Measurements from ENCODE around the gene OXSM.
A peak's percentile ranks its signal among the peaks of the same experiment; 100 is the strongest.

The OXSM gene

DNA sequence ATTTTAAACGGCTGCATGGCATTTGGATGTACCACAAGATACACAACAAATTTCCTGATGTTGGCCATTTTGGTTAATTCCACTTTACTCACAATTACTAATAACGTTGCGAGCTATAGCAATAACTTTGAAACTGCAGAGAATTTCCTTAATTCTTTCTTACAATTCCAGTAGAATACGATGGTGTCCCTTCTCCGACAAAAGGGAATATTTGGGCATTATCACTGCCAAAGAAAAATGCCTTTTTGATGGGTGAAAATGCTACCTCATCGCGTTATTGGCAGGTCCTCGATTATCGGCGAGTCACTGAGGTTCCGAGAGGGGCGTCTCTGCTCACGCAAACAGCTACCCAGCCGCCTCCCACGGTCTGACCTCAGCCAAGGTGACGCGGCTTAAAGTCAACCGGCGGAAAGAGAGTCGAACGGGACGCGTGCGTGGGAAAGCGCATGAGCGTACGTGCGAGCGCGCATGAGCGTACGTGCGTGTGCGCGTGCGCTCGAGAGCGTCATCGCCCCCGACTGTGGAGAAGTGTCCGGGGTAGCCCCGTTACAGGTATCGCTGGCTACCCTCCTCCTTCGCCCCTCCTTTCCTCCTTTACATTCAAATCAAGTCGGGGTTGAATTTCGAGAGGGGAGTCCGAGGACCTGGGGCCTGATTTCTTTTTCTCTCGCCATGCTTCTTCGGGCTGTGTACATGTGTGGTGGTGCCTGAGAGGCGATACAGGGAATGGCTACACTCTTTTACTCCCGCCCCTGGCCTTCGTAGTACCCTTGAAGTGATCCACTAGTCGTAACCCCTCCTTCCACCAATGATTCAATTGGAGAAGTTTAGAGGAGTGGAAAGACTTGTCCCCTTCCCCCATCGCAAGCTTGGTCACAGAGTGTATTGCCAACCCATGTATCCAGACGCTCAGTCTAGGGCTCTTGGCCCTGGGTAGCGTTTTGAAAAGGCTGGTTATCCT lies at the start of gene OXSM:
OXSM (plus strand) TSS at position 495 of the 961 bp plus-strand sequence. CDS start 931 bp downstream, outside the sequence.
- peak; percentile 77 to 90 (median 87) for DNase-seq (ENCODE audit: low read depth in 3 of 3)

DNA sequence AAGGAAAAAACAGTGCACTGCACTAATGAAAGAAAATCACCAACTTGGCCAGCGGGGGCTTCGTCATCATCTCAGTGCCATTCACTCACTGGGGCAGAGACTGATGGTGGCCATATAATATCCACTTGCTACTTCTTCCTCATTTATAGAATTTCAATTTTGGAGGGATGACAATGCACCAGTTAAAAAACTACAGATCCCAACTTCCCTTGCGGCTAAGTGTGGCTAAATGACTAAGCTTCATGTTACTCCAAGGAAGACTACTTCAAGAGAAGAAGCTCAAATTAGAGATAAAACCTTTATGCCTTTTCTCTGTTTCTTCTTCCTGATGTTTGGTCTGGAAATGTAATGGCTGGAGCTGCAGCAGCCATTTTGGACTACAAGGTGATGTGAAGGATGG lies 45.4 kb upstream of the OXSM start:
- no peak for DNase-seq (ENCODE audit: low read depth in 3 of 3)

DNA sequence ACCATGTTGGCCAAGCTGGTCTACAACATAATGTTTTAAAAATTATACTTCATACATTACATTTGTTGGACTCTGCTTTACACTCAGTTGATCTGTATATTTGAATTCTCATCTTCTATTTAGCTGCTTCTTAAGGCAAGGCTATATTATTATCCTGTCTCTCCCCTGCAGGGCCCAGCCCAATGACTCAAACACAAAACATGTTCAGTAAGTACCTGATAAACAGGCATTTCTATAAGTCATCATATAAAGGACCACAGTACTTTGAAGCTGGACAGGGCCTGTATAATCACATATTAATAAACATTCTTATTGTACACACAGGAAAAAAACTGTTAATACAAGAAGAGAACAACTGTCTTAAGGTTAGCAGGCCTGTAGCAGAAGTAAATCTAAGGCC lies 42.9 kb upstream of the OXSM start:
- no peak for DNase-seq (ENCODE audit: low read depth in 3 of 3)

DNA sequence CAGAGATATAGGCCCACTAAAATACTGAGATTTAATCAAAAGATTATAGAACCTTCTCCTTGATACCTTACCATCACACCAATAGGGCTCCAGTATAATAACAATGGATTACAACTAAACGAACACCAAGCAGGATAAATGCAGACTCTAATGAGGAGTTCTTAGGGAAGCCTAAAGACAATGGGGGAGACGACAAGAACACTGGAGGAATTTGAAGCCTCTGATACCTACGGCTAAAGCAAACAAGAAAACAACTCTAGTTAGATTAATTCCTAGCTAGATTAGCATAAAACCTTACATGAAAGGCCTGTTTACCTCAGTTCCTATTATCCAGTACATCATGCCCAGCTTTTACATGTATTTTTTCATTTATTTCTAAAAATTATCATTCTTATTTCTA lies 41.7 kb upstream of the OXSM start:
- DNase-seq (ENCODE audit: low read depth in 3 of 3): no peak

DNA sequence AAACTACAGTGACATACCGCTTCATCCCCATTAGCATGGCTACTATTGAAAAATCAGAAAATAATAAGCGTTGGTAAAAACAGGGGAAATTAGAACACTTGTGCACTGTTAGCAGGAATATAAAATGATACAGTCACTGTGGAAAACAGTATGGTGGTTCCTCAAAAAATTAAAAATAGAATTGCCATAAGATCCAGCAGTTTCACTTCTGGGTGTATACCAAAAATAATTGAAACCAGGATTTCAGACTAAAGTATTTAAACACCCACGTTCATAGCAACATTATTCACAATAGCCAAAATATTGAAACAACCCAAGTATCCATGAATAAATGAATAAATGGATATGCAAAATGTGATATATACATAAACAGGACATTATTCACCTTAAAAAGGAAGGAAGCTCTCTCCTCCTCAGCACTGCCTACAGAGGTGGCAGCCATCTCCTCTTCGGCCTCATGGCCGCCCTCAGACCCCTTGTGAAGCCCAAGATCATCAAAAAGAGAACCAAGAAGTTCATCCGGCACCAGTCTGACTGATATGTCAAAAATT lies 40.8 kb upstream of the OXSM start:
- no peak for DNase-seq (ENCODE audit: low read depth in 3 of 3)

DNA sequence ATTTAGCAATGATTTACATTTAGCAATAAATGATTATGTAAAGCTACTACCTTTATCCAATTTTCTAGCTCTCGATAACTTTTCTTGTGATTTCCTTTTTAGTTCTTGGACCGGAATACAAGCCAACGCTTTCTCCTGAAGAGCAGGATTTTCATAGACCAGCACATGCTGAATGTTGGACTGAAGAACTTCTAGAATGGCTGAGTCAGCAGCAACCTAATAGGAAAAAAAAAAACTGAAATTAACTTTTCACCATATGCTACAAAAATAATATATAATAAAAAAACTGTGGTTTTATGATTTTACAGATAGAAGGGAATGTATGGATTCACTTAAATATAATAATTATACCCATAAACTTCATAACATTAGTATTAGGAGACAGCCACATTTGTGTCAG lies 38.8 kb upstream of the OXSM start:
- no peak for DNase-seq (ENCODE audit: low read depth in 3 of 3)

DNA sequence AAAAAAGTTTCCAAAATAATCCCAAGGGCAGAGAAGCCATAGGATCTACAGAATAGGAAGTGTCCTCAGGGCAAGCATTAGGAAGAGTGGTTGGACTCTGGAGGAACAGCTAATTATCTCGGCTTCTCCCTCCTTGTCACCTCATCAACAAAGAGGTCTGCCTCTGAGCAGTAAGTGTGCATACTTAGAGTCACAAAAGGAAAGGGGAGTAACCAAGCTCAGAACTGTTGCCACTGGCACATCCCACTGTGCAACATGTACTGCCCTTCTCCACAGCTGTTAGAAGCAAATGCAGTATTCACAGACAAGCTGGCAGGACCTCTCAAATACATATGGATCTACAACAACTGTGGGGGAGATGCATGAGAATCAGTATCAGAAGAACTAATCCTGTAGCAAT lies 38.2 kb upstream of the OXSM start:
- DNase-seq (ENCODE audit: low read depth in 3 of 3): no peak

DNA sequence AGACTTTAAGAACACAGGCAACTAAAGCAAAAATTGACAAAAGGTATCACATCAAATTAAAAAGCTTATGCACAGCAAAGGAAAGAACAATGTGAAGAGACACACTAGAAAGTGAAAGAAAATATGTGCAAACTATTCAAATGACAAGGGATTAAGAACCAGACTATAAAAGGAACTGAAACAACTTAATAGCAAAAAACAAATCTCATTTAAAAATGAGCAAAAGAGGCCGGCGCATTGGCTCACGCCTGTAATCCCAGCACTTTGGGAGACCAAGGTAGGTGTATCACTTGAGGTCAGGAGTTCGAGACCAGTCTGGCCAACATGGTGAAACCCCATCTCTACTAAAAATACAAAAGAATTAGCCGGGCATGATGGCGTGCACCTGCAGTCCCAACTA lies 21.0 kb upstream of the OXSM start:
- DNase-seq (ENCODE audit: low read depth in 3 of 3): no peak

DNA sequence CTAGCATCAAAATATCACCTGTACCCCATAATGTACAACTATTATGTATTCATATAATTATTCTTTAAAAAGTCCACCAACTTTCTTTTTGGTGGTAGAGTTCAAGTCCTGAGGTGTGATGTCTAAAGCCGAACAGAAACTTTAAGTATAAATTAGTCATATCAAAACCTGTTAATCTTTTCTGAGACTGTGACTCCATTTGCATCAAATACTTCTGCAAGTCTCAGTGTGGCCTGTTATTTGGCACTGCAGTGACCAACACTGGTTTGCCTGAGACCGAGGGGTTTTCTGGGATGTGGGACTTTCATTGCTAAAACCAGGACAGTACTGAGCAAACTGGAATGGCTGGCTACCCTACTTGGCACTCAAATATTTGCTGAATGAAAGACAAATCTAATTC lies 14.0 kb upstream of the OXSM start:
- DNase-seq (ENCODE audit: low read depth in 3 of 3): no peak

DNA sequence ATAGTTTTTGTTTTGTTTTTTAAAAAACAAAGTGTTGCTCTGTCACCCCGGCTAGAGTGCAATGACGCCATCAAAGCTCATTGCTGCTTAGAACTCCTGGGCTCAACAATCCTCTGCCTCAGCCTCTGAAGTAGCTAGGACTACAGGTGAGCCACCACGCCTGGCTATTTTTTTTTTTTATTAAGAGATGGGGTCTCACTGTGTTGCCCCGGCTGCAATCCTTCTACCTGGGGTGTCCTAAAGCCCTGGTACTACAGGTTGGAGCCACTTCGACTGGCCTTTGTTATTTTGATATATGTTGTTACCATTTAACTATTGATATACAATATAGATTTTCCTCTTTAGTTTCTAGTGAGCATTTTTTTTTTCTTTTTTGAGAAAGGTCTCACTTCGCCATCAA lies 9.3 kb upstream of the OXSM start:
- DNase-seq (ENCODE audit: low read depth in 3 of 3): no peak

DNA sequence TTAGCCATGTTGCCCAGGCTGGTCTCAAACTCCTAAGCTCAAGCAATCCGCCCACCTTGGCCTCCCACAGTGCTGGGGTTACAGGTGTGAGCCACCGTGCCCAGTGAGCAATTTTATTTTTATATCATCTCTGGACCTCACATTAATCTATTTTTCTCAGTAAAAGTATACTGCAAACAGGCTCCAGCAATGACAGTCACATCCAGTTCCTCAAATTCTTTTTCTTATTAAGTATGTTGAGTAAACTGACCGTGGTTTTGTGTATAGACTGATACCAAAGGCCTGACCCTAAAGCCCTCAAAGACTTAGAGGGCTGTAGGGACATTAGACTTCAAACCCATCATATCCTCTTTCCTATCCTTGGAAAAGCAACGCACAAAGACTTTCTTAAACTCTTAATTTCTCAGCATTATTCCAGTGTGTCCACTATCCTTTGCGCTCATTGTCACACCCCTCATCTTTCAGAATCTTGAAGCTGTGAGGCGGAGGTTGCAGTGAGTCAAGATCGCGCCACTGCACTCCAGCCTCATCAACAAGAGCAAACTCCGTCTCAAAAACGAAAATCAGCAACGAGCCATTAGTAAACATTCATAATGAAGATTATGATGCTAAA lies 8.6 kb upstream of the OXSM start:
- DNase-seq (ENCODE audit: low read depth in 3 of 3): no peak

DNA sequence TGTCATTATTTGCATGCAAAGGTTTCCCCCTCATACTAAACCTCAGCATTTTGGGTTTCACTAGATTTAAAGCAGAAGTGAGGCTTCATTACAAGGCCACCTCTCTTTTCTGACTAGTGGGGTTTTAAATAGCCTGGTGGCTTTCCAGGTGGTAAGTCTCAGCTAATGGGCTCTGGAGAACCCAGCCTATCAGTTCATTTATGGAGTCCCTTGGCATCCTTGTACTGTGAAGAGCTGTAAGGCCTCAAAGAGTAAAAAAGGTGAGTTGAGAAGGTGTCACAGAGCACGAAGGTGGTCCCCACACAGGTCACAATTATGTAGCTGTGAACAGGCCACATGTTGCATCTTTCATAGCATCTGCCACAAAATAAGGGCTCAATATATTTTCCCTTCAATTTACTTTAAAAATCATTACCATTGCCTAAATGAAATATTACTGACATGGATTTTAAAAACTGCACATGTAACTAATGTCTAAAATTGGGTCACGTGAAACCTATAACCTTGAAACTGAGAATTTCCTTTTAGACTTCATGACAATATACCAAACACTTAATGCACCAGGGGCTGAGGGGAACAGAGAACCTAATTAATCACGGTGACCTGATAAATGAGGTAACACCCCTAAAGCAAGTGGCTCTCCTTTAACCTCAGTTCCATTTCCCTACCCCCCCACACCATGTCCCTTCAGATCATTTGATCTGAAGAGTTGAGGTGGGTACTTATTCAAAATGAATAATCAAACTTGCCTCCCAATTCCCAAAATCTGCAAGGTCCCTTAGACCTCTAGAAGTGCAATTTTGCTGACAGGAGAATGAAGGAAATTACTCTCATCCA lies 7.9 kb upstream of the OXSM start:
- DNase-seq (ENCODE audit: low read depth in 3 of 3): no peak

DNA sequence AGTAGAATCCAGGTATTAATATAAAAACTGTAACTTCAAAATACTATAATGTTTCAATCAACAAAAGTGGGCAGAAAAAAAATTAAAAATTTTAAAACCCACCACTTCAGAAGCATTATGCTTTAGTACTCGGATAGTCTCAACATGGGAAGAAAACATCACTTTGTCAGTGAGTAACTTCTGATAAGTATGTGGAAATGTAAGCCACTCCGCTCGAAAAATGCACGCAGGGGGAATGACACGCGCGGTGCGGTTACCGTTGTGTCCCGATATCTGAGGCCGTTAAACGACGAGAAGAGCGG lies 7.3 kb upstream of the OXSM start:
- DNase-seq (ENCODE audit: low read depth in 3 of 3): no peak

DNA sequence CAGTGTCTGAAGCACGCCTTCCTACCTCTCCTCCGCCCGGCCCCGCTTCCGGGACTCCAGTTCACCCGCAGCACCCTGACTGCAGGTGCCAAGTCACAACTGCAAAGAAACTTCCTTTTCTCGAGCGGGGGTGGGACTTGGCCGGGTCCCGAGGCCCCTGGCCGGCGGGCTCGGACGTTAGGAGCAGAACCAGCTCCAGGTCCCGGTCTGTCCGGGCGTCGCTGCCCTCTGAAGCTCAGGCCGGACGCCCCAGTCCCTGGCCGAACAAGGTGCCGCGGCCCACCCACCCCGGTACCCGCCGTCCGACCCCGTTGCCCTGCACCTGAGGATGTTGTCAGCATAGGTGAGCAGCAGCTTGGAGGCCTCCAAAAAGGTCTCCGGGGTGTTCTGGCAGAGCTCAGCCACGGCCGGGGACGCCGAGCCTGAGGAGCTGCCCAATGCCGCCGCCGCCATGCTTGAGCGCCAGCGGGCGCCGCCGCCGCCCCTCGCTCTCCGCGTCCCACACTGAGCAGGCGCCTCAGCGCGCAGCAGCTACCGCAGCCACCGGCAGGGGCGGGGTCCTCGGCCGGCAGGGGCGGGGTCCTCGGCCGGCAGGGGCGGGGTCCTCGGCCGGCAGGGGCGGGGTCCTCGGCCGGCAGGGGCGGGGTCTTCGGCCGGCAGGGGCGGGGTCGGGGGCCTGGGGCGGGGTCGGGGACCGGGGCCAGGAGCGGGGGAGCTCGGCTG lies 6.8 kb upstream of the OXSM start, which contains the start of gene NGLY1:
NGLY1 (minus strand) TSS at position 506 of the 723 bp plus-strand sequence; CDS start at position 453, 53 bp downstream.
- peak; percentile 67 to 77 (median 75) for DNase-seq (ENCODE audit: low read depth in 3 of 3)

DNA sequence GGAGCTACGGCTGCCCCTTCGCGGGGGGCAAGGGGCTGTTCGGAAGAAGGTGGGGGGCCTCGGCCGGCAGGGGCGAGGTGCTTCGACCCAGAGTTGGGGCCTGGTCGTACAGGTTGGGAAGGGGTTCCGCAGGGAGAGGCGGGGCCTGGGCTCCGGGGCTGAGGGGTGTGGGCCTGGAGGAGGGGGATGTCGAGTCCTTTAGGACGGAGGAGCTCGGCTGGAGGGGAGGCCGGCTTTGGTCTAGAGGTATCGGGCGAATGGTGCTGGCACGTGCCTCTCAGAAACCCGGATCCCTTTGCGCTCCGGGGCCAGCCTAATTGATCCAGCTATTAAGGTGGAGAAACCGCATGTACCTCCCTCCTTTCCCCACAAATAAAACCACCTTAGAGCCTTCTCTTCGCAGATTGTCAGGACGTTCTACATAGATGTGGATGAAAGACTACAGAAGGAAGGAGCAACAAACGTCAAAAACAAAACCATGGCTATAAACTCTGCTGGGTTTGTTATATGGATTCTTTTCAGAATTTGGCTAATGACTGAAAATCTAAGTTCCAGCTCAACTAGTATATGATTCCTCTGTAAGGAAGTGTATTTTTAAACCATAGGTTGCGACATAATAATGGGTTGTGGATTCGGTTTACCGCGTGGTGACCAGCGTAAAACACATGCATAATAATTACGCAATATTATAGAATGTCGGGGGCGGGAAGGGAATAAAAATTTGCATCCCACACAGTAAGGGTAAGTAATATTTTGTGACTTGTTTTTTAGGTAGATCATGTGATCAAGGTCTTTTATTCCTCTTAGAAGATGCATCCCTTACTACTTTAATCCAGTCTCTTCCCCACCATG lies 6.0 kb upstream of the OXSM start:
- DNase-seq (ENCODE audit: low read depth in 3 of 3): no peak

DNA sequence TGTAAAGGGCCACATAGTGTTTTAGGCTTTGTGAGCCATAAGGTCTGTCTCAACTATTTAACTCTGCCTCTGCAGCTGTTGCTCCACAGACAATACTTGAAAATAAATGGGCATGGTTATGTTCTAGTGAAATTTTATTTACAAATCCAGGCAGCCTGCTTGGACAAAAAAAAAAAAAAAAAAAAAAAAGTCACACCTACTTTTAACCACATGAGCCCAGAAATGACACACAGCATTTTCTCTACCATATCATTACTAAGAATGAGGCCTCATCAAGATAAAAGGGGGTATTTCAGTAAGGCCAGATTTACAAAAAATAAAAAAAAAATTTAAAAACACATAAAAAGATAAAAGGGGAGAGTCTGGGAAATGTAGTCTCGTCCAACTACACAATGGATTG lies 4.9 kb upstream of the OXSM start:
- no peak for DNase-seq (ENCODE audit: low read depth in 3 of 3)

DNA sequence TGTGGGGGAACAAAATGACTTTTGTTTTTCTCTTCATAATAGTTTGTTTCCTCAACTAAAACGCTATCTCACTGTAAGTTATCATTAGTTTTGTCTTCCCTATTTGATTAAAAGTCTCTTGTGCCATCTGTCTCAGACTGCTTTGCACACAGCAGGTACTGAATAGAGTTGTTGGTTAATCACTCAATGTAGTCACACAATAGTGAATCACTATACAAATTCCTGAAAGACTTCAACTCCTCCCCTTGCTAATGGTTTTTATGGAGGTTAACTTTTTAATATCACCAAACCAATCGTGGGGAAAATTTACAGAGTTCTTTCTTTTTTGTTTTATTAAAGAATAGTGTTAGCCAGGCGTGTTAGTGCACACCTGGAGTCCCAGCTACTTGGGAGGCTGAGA lies 4.1 kb upstream of the OXSM start:
- no peak for DNase-seq (ENCODE audit: low read depth in 3 of 3)

DNA sequence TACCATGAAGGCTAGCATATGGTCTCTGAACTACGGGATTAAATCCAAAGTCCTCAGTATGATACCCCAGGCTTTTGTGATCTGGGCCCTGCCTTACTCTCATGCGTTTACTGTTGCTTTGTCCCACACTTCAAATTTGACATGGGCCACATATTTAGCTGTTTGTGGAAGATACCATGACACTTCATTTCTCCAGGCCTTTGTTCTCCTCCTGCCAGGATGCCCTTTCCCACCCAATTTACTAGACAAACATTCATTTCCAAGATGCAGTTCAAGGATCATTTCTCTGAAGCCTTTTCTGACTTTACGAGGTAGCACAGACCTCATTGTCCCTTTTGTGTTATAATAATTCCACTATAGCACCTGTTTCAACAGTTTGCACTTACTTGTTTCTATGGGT lies 2.2 kb upstream of the OXSM start:
- no peak for DNase-seq (ENCODE audit: low read depth in 3 of 3)

DNA sequence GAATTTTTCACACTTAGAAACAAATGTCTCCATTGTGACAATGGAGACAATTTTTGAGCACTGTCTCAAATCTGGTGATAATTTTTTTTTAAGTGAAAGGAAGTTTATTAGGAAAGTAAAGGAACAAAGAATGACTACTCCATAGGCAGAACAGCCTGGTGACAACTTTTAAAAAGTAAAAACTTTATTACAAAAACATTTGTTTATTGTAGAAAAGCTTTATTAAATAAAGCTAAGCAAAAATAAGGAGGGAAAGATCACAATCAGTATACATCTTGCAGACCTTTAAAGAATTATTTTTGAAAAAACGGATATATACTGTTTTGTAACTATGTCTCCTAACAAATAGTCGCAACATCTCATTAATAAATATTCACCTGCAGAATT lies 688 bp upstream of the OXSM start:
- no peak for DNase-seq (ENCODE audit: low read depth in 3 of 3)

DNA sequence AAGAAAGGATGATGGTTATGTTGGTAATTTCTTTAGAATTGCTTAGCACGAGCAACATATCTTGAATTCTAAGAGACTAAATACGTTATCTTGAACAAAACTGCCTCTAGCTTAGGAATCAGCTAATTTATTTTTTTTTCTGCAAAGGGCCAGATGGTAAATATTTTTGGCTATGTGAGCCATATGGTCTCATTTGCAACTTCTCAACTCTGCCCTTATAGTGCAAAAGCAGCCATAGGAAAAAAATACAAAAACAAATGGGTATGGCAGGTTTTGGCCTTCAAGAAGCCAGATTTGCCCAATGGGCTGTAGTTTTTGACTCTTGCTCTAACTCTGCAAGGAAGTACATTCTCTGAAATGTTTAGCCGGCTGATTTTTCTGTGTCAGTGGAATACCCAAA lies 11.9 kb downstream of the OXSM start:
- no peak for DNase-seq (ENCODE audit: low read depth in 3 of 3)

DNA sequence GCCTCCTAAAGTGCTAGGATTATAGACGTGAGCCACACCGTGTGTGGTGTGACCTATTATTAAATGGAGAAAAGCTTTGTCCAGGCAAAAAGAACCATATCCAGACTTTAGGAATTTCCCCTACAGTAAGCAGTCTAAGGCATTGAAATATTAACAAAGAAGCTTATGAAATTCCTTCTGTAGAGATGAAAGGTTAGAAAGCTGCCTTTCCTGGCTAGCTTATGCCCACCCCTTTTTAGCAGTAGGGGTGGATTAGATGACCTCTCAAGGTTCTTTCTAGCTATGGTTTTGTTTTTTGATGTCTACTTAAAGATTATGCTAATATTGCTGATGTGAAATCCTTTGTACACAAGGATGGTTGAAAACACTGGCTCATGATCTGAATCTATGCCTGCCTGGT lies 13.9 kb downstream of the OXSM start:
- no peak for DNase-seq (ENCODE audit: low read depth in 3 of 3)

All from stimulated activated CD4-positive, alpha-beta T cell treated with anti-CD3 and anti-CD28 coated beads, TNF-alpha, amount 100 ng/mL, for 4 hours (primary cell).